Heart right ventricle (tissue), 16 donors: ENCODE measurements around the gene BICDL2. TPM values are rescaled to one million over a fixed set of nuclear protein-coding genes. Genes with fewer than 3 reads are reported as not detected.

ENCODE experiments used
- ATAC-seq, 8 donors: fragments of 200-7000 bp; cut with Tn5 transposase; one replicate each; pipeline ENCODE4 v1.9.1; 2020; ENCODE audit warnings: mild to moderate bottlenecking in 8 of 8, moderate library complexity in 8 of 8, moderate number of reproducible peaks in 1 of 8
- DNase-seq, 2 donors: peaks; one replicate each; pipeline ENCODE4 v3.0.0-alpha.2; 2020
- H3K27ac ChIP-seq, 10 donors: fragments of 200-600 bp; sonication (generic) in 2 of 10; one replicate each; pipeline versions ENCODE4 v1.5.0 to v1.8.0; 2020 to 2022; ENCODE audit warnings: mild to moderate bottlenecking in 3 of 10
- H3K27me3 ChIP-seq, 7 donors: fragments of 200-600 bp; one replicate each; pipeline ENCODE4 v1.8.0; 2021 to 2022; ENCODE audit warnings: mild to moderate bottlenecking in 2 of 7
- H3K36me3 ChIP-seq, 9 donors: fragments of 200-600 bp; sonication (generic) in 1 of 9; one replicate each; pipeline versions ENCODE4 v1.5.0 to v1.8.0; 2020 to 2022; ENCODE audit warnings: mild to moderate bottlenecking in 2 of 9
- H3K4me1 ChIP-seq, 9 donors: fragments of 200-600 bp; sonication (generic) in 1 of 9; one replicate each; pipeline versions ENCODE4 v1.5.0 to v1.8.0; 2020 to 2022; ENCODE audit warnings: mild to moderate bottlenecking in 4 of 9
- H3K4me3 ChIP-seq, 10 donors: fragments of 200-600 bp; sonication (generic) in 2 of 10; one replicate each; pipeline versions ENCODE4 v1.5.0 to v1.8.0; 2020 to 2022; ENCODE audit warnings: mild to moderate bottlenecking in 7 of 10, moderate library complexity in 2 of 10
- H3K9me3 ChIP-seq, 11 donors: fragments of 200-600 bp in 10 of 11; sonication (generic) in 2 of 11; one replicate each; pipeline versions ENCODE4 v1.5.0 to v1.8.0; 2013 to 2022; ENCODE audit warnings: mild to moderate bottlenecking in 2 of 11, control low read depth in 1 of 11, moderate library complexity in 1 of 11
- WGBS, 2 donors: extraction: QIAGEN DNeasy Blood & Tissue Kit; methylation state at CpG; one replicate each; pipeline ENCODE4 v1.1.7; 2013; ENCODE audit warnings: inconsistent platforms in 1 of 2; 5-methylcytosine and 5-hydroxymethylcytosine counted together
- intact Hi-C, 10 donors: fragments of 100-400 bp; cut with DNase I; formaldehyde crosslinking; loops; one replicate each; pipeline versions ENCODE4 v1.11.1 to v1.14.2; 2022
- polyA plus RNA-seq, 2 donors: library from polyadenylated mRNA; stranded (reverse); fragments of 200-250 nt; gene quantifications; one replicate each; pipeline ENCODE4 v1.2.3, GENCODE V29; 2013
- total RNA-seq, 10 donors: library from RNA; stranded (reverse); fragmentation: NEBNext Ultra II Directional in 3 of 10; extraction: Animal tissue kit (Norgen Biotek cat#: 25700) in 3 of 10; gene quantifications; one replicate each; pipeline versions ENCODE4 v1.2.1 to v1.2.4, GENCODE V29; 2021 to 2023
- TF ChIP-seq, protein P1 (sequence below), 9 donors: fragments of 200-600 bp; sonication (generic) in 2 of 9; IDR thresholded peaks; one replicate each; pipeline versions ENCODE4 v1.5.0 to v1.8.0; 2021 to 2022; ENCODE audit warnings: antibody characterized with exemption in 9 of 9, mild to moderate bottlenecking in 5 of 9, moderate library complexity in 1 of 9
- donor health status: Arrhythmogenic right ventricular cardiomyopathy.
- donor health status: ischemic (EF 13 %, LVEDD 7.1; RV severe dilation, severe dysfunction).
- donor health status: healthy with polysubstance abuse.
- donor health status: DM: no; HTN: yes; CAD: no.
- donor health status: DM: no; HTN: no; CAD: no.
- donor health status: ischemic (EF 25% LVEDD 6.9; RV normal size, moderate dysfunction).
- donor health status: ischemic (EF 25% LVEDD 5.7; RV mildly dilated, moderate dysfunction).
- donor health status: healthy.
- donor health status: DM: yes; HTN: yes; CAD: no.
- donor health status: Ischemic cardiomyopathy.
- donor health status: ischemic (EF 35%, LVEDD 5.7; RV mildly dilated, moderate dysfunction).
- donor health status: nonischemic (EF 11% LVEDD 7.7; RV severe dilation, severe dysfunction).
- donor health status: DM: yes; HTN: yes; CAD: no.
- donor health status: PGD.
- donor health status: ischemic (EF 29% LVEDD 5.4; RV normal size, mild dysfunction).
- donor health status: nonischemic (EF 23%, LVEDD 6.1; RV moderate dilation, normal function).

Gene BICDL2
- total and polyA plus RNA-seq, 12 donors = 0.04 TPM; not detected in 11

DNA sequence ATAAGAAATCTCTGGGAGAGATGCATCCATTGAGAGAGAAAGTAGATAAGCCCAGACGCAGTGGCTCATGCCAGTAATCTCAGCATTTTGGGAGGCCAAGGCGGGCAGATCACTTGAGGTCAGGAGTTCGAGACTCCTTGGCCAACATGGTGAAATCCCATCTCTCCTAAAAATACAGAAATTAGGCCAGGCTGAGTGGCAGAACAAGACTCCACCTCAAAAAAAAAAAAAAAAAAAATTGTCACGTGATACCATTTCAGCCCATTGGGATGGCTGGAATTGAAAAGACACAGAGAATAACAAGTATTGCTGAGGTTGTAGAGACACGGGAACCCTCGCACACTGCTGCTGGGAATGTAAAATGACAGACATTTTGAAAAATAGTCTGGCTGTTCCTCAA is 25.8 kb upstream of the BICDL2 start:
- Histone ChIP-seq H3K4me3 (no peak overlapping the region), H3K36me3 (peaks cover 0 to 6% (median 0%) of the 10 kb centered on the region in 9 donors), H3K9me3 (no peaks in the 10 kb centered on the region), H3K27ac (no peak overlapping the region), H3K27me3 (no peaks in the 10 kb centered on the region), H3K4me1 (peaks cover 10 to 64% (median 29%) of the 10 kb centered on the region in 9 donors)
- intact Hi-C loops = loop anchor here in 5 of 10 donors (5.0 kb wide), 4 partner anchors 35 to 70 kb away; partner anchors contain the start of gene ZSCAN10 (in 2 of the 5)
- 85 to 90% methylated on average over 6 of the region's 6 CpGs for WGBS, 2 donors
- DNase-seq (no peak), ATAC-seq (no peak)
- TF ChIP-seq, protein P1, sequence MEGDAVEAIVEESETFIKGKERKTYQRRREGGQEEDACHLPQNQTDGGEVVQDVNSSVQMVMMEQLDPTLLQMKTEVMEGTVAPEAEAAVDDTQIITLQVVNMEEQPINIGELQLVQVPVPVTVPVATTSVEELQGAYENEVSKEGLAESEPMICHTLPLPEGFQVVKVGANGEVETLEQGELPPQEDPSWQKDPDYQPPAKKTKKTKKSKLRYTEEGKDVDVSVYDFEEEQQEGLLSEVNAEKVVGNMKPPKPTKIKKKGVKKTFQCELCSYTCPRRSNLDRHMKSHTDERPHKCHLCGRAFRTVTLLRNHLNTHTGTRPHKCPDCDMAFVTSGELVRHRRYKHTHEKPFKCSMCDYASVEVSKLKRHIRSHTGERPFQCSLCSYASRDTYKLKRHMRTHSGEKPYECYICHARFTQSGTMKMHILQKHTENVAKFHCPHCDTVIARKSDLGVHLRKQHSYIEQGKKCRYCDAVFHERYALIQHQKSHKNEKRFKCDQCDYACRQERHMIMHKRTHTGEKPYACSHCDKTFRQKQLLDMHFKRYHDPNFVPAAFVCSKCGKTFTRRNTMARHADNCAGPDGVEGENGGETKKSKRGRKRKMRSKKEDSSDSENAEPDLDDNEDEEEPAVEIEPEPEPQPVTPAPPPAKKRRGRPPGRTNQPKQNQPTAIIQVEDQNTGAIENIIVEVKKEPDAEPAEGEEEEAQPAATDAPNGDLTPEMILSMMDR (IDR thresholded peaks at IDR 0.05) = no peak

DNA sequence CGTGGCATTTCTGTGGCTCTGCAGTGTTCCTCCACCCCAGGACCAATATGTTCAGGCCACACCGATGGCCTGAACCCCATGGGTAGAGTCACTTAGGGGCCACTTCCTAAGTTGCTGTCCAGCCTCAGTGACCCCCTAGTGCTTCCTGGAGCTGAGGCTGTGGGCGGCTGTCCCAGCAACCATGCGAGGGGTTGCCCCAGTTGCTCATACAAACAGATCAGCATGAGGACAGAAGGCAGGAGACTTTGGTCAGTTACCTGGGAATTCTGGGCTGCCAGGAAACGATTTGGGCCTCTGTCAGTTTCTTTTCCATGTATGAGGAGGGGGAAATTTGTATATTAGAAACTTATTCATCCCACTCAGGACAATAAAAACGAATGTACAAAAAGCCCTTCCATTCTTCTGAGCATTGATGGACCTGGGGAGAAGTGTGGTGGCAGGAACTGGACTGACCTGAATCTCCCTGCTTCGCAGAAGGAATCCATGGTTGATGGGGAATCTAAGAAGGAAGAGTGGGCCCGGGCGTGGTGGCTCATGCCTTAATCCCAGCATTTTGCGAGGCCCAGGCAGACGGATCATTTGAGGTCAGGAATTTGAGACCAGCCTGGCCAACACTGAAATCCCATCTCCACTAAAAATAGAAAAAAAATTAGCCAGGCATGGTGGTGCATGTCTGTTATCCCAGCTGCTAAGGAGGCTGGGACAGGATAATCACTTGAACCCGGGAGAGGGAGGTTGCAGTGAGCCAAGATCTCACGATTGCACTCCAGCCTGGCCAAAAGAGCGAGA is 23.8 kb upstream of the BICDL2 start:
- no peaks in the 10 kb centered on the region for H3K27me3 ChIP-seq
- no peak for ATAC-seq
- peak overlapping the region in 8 of 10 donors; percentile 78 to 97 (median 91) for H3K27ac ChIP-seq
- H3K9me3 ChIP-seq = no peaks in the 10 kb centered on the region
- no peak overlapping the region for H3K4me3 ChIP-seq
- TF ChIP-seq, protein P1 (IDR thresholded peaks at IDR 0.05) = no peak
- intact Hi-C loops = loop anchor here in 5 of 10 donors (5.0 kb wide), 4 partner anchors 37 to 72 kb away; partner anchors contain the start of gene ZSCAN10 (in 2 of the 5)
- WGBS, 2 donors = 64 to 67% methylated on average over 14 of the region's 14 CpGs
- no peak for DNase-seq
- H3K4me1 ChIP-seq = peaks cover 7 to 75% (median 29%) of the 10 kb centered on the region in 9 donors
- peaks cover 0 to 15% (median 0%) of the 10 kb centered on the region in 9 donors for H3K36me3 ChIP-seq

DNA sequence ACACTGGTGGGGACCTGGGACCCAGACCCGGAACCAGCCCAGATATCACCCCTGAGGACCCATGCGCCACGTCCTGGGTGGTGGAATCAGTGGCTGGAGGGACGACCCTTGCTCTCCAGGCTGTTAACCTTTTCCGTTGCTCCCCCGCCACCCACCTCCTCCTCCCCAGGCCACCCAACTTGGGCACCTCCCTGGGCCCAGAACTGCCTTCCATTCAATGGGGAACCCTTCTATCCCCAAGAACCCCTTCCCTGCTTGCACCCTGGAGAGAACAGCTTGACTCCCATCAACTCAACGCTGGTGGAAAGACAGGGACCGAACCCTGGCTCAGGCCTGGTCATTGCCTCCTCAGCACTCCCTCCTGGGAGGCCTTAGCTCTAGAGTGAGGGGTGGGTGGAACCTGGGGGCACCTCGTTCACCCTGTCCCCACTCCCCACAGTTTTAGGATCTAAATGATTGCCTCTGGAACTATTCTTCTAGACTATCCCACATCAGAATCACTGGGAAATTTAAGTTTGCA is 23.0 kb upstream of the BICDL2 start:
- ATAC-seq (peak in 1 of 8 donors; percentile 3), DNase-seq (no peak)
- peak overlapping the region in 9 of 10 donors; percentile 75 to 95 (median 88) for H3K4me3 ChIP-seq
- H3K36me3 ChIP-seq = peaks cover 0 to 15% (median 0%) of the 10 kb centered on the region in 9 donors
- no peaks in the 10 kb centered on the region for H3K9me3 ChIP-seq
- H3K27ac ChIP-seq = peak overlapping the region; percentile 14 to 97 (median 90)
- intact Hi-C loops = loop anchor here (1.0 to 10.0 kb wide), 16 partner anchors 27 to 108 kb away; partner anchors contain the start of genes ZSCAN10 (in 3 of the 10) and ZNF205 (in 2 of the 10)
- no peaks in the 10 kb centered on the region for H3K27me3 ChIP-seq
- WGBS, 2 donors = 52 to 57% methylated on average over 9 of the region's 9 CpGs
- TF ChIP-seq, protein P1 (IDR thresholded peaks at IDR 0.05) = no peak
- H3K4me1 ChIP-seq = peaks cover 7 to 75% (median 28%) of the 10 kb centered on the region in 9 donors

DNA sequence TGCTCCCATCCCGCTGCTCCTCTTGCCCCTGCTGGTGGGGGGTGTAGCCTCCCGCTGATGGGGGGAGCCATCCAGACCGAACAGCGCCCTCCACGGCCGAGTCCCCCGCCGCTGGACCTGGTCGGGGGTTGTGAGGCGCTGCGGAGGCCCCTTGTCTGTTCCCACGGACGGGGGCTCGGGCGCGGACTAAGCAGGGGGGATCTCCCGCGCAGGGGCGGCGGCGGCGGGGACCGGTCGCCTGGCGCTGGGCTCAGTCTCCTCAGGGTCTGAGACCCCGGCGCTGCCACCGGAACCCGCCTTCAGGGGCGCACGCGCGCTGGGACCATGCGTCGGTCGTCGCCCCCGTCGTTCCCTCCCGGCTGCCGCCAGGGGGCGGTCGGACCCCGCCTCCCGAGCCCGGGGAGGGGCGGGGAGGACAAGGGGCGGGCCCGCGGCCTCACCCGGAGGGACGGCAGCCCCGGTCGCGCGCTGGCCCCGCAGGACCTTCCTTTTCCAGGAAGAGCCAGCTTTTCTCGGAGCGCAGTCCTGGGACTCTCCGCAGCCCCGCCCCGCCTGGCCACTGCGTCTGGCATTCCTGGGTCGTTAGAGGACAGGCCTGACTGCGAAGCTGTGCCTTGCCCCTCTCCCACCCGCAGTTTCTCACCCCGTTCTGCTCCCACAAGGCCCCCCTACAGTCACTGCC is 22.4 kb upstream of the BICDL2 start:
- H3K4me1 ChIP-seq = peaks cover 7 to 71% (median 22%) of the 10 kb centered on the region in 9 donors
- intact Hi-C loops = loop anchor here in 9 of 10 donors (1.0 to 10.0 kb wide), 13 partner anchors 28 to 108 kb away; partner anchors contain the start of genes ZNF205 (in 2 of the 9) and ZSCAN10 (in 1 of the 9)
- TF ChIP-seq, protein P1 (IDR thresholded peaks at IDR 0.05) = peak; percentile 92 to 99 (median 96)
- no peaks in the 10 kb centered on the region for H3K27me3 ChIP-seq
- peak overlapping the region; percentile 46 to 95 (median 86) for H3K4me3 ChIP-seq
- ATAC-seq (peak; percentile 93 to 96 (median 94)), DNase-seq (peak; percentile 92 to 94)
- peak overlapping the region; percentile 14 to 97 (median 90) for H3K27ac ChIP-seq
- H3K9me3 ChIP-seq = no peaks in the 10 kb centered on the region
- WGBS, 2 donors = 0 to 1% methylated on average over 58 to 67 of the region's 67 CpGs
- peaks cover 0 to 15% (median 0%) of the 10 kb centered on the region in 9 donors for H3K36me3 ChIP-seq
